Stimulated activated CD4-positive, alpha-beta T cell treated with anti-CD3 and anti-CD28 coated beads, Interleukin-2, amount 100 ng/mL, for 24 hours (primary cell): Measurements from ENCODE around the gene MICAL3.
A peak's percentile ranks its signal among the peaks of the same experiment; 100 is the strongest.

ENCODE experiments used
- DNase-seq, 2 donors: peaks; one replicate each; pipeline ENCODE4 v3.0.0-alpha.2; 2020

MICAL3 gene

GRCh38 chr22:17784776-17785175 lies 239.6 kb downstream of the MICAL3 start:
- DNase-seq = no peak

- DNase-seq = no peak
Observed at GRCh38 chr22:17783773-17784480, 240.4 kb downstream of the MICAL3 start.

- DNase-seq = no peak
Observed at GRCh38 chr22:17783312-17783711, 241.0 kb downstream of the MICAL3 start.

- DNase-seq = no peak
Observed at GRCh38 chr22:17782621-17783020, 241.7 kb downstream of the MICAL3 start.

- no peak for DNase-seq
Observed at GRCh38 chr22:17782158-17782557, 242.2 kb downstream of the MICAL3 start.

GRCh38 chr22:17781319-17782031 lies 242.9 kb downstream of the MICAL3 start:
- peak; percentile 56 to 72 for DNase-seq

- DNase-seq = no peak
Observed at GRCh38 chr22:17780741-17781318, 243.5 kb downstream of the MICAL3 start.

- no peak for DNase-seq
Observed at GRCh38 chr22:17780116-17780740, 244.1 kb downstream of the MICAL3 start.

- DNase-seq = no peak
Observed at GRCh38 chr22:17779286-17780115, 244.9 kb downstream of the MICAL3 start.

- DNase-seq = no peak
Observed at GRCh38 chr22:17778412-17778976, 245.9 kb downstream of the MICAL3 start.

GRCh38 chr22:17777717-17778044 lies 246.7 kb downstream of the MICAL3 start:
- no peak for DNase-seq

- peak; percentile 64 to 72 for DNase-seq
Observed at GRCh38 chr22:17777005-17777716, 247.2 kb downstream of the MICAL3 start.

- no peak for DNase-seq
Observed at GRCh38 chr22:17775781-17776465, 248.4 kb downstream of the MICAL3 start.

- DNase-seq = no peak
Observed at GRCh38 chr22:17774926-17775685, 249.3 kb downstream of the MICAL3 start.

GRCh38 chr22:17774206-17774925 lies 250.0 kb downstream of the MICAL3 start, which contains the start of gene BID:
Gene BID, minus strand, starts transcription at chr22:17774469. Its CDS starts 24,353 bp downstream, at chr22:17750116.
- DNase-seq = peak; percentile 47 to 49

GRCh38 chr22:17773606-17774205 lies 250.7 kb downstream of the MICAL3 start:
- DNase-seq = peak; percentile 66 to 77

- DNase-seq = no peak
Observed at GRCh38 chr22:17772958-17773605, 251.3 kb downstream of the MICAL3 start.

- DNase-seq = no peak
Observed at GRCh38 chr22:17772249-17772957, 252.0 kb downstream of the MICAL3 start.
